ENCODE data around the gene ELK4. TPM values are rescaled to one million over a fixed set of nuclear protein-coding genes. Genes with fewer than 3 reads are reported as not detected.

Gene ELK4
- polyA plus RNA-seq, 3 donors, result 1.4 to 9.0 (median 2.6) TPM

DNA sequence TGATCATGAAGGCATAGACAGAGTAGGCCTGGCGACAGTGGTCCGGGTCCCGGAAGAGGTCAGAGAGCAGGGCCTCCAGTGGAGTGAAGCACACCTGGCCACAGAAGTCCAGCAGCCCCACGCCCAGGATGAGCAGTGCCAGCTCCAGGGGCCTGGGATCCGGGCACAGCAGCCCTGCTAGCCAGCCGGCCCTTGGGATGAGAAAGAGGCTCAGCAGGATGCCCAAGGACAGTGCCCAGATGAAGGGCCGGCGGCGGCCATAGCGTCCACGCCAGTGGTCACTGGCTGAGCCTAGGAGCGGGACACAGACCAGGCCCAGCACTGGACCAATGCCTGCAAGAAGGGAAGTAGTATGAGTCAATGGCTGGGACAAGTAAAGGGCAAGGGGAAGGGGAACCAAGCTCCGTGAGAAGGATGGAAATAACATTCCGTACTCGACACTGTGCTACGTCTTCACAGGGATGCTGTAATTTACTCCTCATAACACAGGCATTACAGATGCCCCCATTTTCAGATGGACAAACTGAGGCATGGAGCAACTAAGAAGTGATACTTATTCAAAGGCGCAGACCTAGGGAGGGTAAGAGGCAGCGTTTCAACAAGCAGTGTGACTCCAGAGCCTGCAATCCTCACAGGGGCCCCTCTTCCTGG is 31.6 kb upstream of the ELK4 start:
- no peaks in the 10 kb centered on the region for H3K27me3 ChIP-seq (ENCODE audit: control insufficient read depth in 2 of 2, insufficient read depth in 2 of 2, low read length in 2 of 2)
- H3K4me2 ChIP-seq (replicated peaks; ENCODE audit: extremely low read depth, low read length, poor library complexity, severe bottlenecking), result no peak overlapping the region
- Mint-ChIP-seq H3K4me1 (peaks cover 35% of the 10 kb centered on the region), H3K27ac (peak overlapping the region in 4 of 7 donors; percentile 22 to 62 (median 48)), H3K4me3 (no peak overlapping the region), H3K9me3 (no peaks in the 10 kb centered on the region), H3K36me3 (no peaks in the 10 kb centered on the region), H3K27me3 (ENCODE audit: low read depth in 3 of 3) (peaks cover 5 to 16% (median 7%) of the 10 kb centered on the region in 3 donors)
- no peaks in the 10 kb centered on the region for H4K20me1 ChIP-seq (ENCODE audit: insufficient read depth, low read length)
- intact Hi-C loops (cut with micrococcal nuclease), result no loop called here
- H3K4me3 ChIP-seq (replicated peaks in 1 of 3; ENCODE audit: low read depth in 2 of 3, low read length in 3 of 3), result no peak overlapping the region
- no peak overlapping the region for H3K9ac ChIP-seq (ENCODE audit: insufficient read depth, low read length, poor library complexity, severe bottlenecking)
- H3K36me3 ChIP-seq (replicated peaks in 1 of 2; ENCODE audit: control insufficient read depth in 1 of 2, insufficient read depth in 2 of 2, low read length in 2 of 2), result no peaks in the 10 kb centered on the region
- no peak overlapping the region for H3K27ac ChIP-seq (ENCODE audit: low read depth in 1 of 2, low read length in 2 of 2)
- TF ChIP-seq, protein P1, sequence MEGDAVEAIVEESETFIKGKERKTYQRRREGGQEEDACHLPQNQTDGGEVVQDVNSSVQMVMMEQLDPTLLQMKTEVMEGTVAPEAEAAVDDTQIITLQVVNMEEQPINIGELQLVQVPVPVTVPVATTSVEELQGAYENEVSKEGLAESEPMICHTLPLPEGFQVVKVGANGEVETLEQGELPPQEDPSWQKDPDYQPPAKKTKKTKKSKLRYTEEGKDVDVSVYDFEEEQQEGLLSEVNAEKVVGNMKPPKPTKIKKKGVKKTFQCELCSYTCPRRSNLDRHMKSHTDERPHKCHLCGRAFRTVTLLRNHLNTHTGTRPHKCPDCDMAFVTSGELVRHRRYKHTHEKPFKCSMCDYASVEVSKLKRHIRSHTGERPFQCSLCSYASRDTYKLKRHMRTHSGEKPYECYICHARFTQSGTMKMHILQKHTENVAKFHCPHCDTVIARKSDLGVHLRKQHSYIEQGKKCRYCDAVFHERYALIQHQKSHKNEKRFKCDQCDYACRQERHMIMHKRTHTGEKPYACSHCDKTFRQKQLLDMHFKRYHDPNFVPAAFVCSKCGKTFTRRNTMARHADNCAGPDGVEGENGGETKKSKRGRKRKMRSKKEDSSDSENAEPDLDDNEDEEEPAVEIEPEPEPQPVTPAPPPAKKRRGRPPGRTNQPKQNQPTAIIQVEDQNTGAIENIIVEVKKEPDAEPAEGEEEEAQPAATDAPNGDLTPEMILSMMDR (IDR thresholded peaks at IDR 0.05), result no peak
- no peaks in the 10 kb centered on the region for H3K9me3 ChIP-seq (replicated peaks in 1 of 2; ENCODE audit: control insufficient read depth in 1 of 2, insufficient read depth in 1 of 2, low read length in 2 of 2)
- DNase-seq, result peak; percentile 66 to 85 (median 71)
- no peak overlapping the region for H2AFZ ChIP-seq (ENCODE audit: insufficient read depth, low read depth, low read length, poor library complexity, severe bottlenecking)
- peaks cover 32 to 34% of the 10 kb centered on the region in 2 donors for H3K4me1 ChIP-seq (ENCODE audit: control insufficient read depth in 1 of 2, insufficient read depth in 2 of 2, low read length in 2 of 2)
- no peaks in the 10 kb centered on the region for H3K79me2 ChIP-seq (ENCODE audit: insufficient read depth, low read length)
- WGBS (ENCODE audit: insufficient coverage), result 84% methylated on average over 13 of the region's 18 CpGs

DNA sequence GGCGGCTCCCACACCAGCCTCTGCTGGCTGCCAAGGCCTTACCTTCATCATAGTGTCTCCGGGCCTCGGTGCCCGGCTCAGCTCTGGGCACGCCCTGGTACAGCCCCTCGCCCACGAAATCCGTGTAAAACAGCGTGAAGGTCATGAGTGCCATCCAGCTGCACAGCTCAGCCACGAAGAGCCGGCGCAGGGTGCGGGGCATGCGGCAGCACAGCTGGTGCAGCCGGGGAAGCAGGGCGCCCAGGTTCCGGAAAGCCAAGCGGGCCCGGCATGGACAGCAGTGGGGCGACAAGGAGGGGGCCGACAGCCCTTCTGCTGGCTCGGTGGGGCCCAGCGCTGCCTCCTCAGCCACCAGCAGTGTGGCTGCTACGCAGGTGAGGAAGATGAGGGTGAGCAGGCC is 31.0 kb upstream of the ELK4 start:
- TF ChIP-seq, protein P1 (IDR thresholded peaks at IDR 0.05), result no peak

More for the DNA sequence above, 31.0 kb upstream of the ELK4 start:
- Histone ChIP-seq H3K79me2 (ENCODE audit: insufficient read depth, low read length) (no peaks in the 10 kb centered on the region), H3K4me2 (replicated peaks; ENCODE audit: extremely low read depth, low read length, poor library complexity, severe bottlenecking) (no peak overlapping the region), H4K20me1 (ENCODE audit: insufficient read depth, low read length) (no peaks in the 10 kb centered on the region), H2AFZ (ENCODE audit: insufficient read depth, low read depth, low read length, poor library complexity, severe bottlenecking) (no peak overlapping the region), H3K36me3 (replicated peaks in 1 of 2; ENCODE audit: control insufficient read depth in 1 of 2, insufficient read depth in 2 of 2, low read length in 2 of 2) (no peaks in the 10 kb centered on the region), H3K27ac (ENCODE audit: low read depth in 1 of 2, low read length in 2 of 2) (no peak overlapping the region), H3K4me3 (replicated peaks in 1 of 3; ENCODE audit: low read depth in 2 of 3, low read length in 3 of 3) (no peak overlapping the region), H3K4me1 (ENCODE audit: control insufficient read depth in 1 of 2, insufficient read depth in 2 of 2, low read length in 2 of 2) (peaks cover 27 to 28% of the 10 kb centered on the region in 2 donors), H3K9me3 (replicated peaks in 1 of 2; ENCODE audit: control insufficient read depth in 1 of 2, insufficient read depth in 1 of 2, low read length in 2 of 2) (no peaks in the 10 kb centered on the region), H3K9ac (ENCODE audit: insufficient read depth, low read length, poor library complexity, severe bottlenecking) (no peak overlapping the region), H3K27me3 (ENCODE audit: control insufficient read depth in 2 of 2, insufficient read depth in 2 of 2, low read length in 2 of 2) (no peaks in the 10 kb centered on the region)
- WGBS (ENCODE audit: insufficient coverage), result 92% methylated on average over 21 of the region's 24 CpGs
- H3K36me3 Mint-ChIP-seq, result no peaks in the 10 kb centered on the region
- no peak for DNase-seq
- intact Hi-C loops (cut with micrococcal nuclease), result no loop called here
- H3K4me3 Mint-ChIP-seq, result no peak overlapping the region
- H3K27ac Mint-ChIP-seq, result peak overlapping the region in 1 of 7 donors; percentile 53
- H3K9me3 Mint-ChIP-seq, result no peaks in the 10 kb centered on the region
- H3K4me1 Mint-ChIP-seq, result peaks cover 30% of the 10 kb centered on the region
- peaks cover 5 to 11% (median 7%) of the 10 kb centered on the region in 3 donors for H3K27me3 Mint-ChIP-seq (ENCODE audit: low read depth in 3 of 3)

All from CD14-positive monocyte (primary cell).